Esophagus muscularis mucosa (tissue), 4 donors: ENCODE measurements around the gene CCNY. TPM values are rescaled to one million over a fixed set of nuclear protein-coding genes. Genes with fewer than 3 reads are reported as not detected.

Experiments used
- DNase-seq: peaks from one replicate; pipeline ENCODE4 v3.0.0-alpha.2; 2017; ENCODE audit errors: extremely low spot score
- H3K27ac ChIP-seq, 4 donors: fragments of 200-600 bp; sonication (generic); replicated peaks in 1 of 4; 1 replicate in 3 of 4; 2 replicates in 1 of 4; pipeline ENCODE4 v1.5.1; 2016 to 2019; ENCODE audit warnings: mild to moderate bottlenecking in 1 of 4
- H3K27me3 ChIP-seq, 4 donors: fragments of 200-600 bp; sonication (generic); one replicate each; pipeline versions ENCODE4 v1.5.1 to v1.6.0; 2016 to 2019
- H3K36me3 ChIP-seq, 4 donors: fragments of 200-600 bp; sonication (generic); one replicate each; pipeline ENCODE4 v1.5.1; 2016 to 2019
- H3K4me1 ChIP-seq, 4 donors: fragments of 200-600 bp; sonication (generic); one replicate each; pipeline ENCODE4 v1.5.1; 2016 to 2019
- H3K4me3 ChIP-seq, 4 donors: fragments of 200-600 bp; sonication (generic); 1 replicate in 2 of 4; 2 replicates in 2 of 4; pipeline ENCODE4 v1.5.1; 2016 to 2019; ENCODE audit warnings: mild to moderate bottlenecking in 4 of 4, moderate library complexity in 1 of 4
- H3K9me3 ChIP-seq, 4 donors: fragments of 200-600 bp; sonication (generic); 1 replicate in 3 of 4; 2 replicates in 1 of 4; pipeline ENCODE4 v1.5.1; 2016 to 2019
- CTCF ChIP-seq, 3 experiments: fragments of 200-600 bp in 2 of 3; fragments of 450-650 bp in 1 of 3; sonication (generic) in 2 of 3; IDR thresholded peaks; one replicate each; pipeline ENCODE4 v1.5.1; 2017 to 2019; ENCODE audit warnings: antibody characterized with exemption in 3 of 3, mild to moderate bottlenecking in 2 of 3, moderate library complexity in 1 of 3
- EP300 ChIP-seq: sonication (generic); formaldehyde crosslinking; IDR thresholded peaks from one replicate; pipeline ENCODE4 v1.6.1; 2017; ENCODE audit warnings: antibody characterized with exemption
- POLR2A ChIP-seq: fragments of 450-650 bp; IDR thresholded peaks from one replicate; pipeline ENCODE4 v1.6.1; 2017; ENCODE audit warnings: antibody characterized with exemption, moderate library complexity, mild to moderate bottlenecking, low read depth
- POLR2AphosphoS5 ChIP-seq, 2 donors: sonication (generic); formaldehyde crosslinking; IDR thresholded peaks; one replicate each; pipeline ENCODE4 v1.6.1; 2017; ENCODE audit warnings: antibody characterized with exemption in 2 of 2
- WGBS: methylation state at CpG from one replicate; pipeline ENCODE4 v1.1.5; 2018; 5-methylcytosine and 5-hydroxymethylcytosine counted together
- intact Hi-C: fragments of 100-400 bp; cut with DNase I; formaldehyde crosslinking; loops from one replicate; pipeline ENCODE4 v1.15.1; 2023
- total RNA-seq, 4 donors: library from RNA; depleted of rRNA; stranded (reverse); fragments of >200 nt; gene quantifications; one replicate each; pipeline versions ENCODE4 v1.1.0 to v1.2.1, GENCODE V29; 2016

The CCNY gene
- total RNA-seq, 4 donors from 2014 or later = 36.6 to 53.5 (median 47.0) TPM

GRCh38 chr10:35394411-35394851 lies 58.1 kb downstream of the CCNY start:
- no peak overlapping the region for H3K27ac ChIP-seq
- no peak for DNase-seq
- peaks cover 69 to 82% (median 71%) of the 10 kb centered on the region in 4 donors for H3K4me1 ChIP-seq
- WGBS = 81% methylated on average over 6 of the region's 6 CpGs
- peaks cover 0 to 11% (median 6%) of the 10 kb centered on the region in 4 donors for H3K9me3 ChIP-seq
- H3K36me3 ChIP-seq = no peaks in the 10 kb centered on the region
- TF ChIP-seq CTCF (IDR thresholded peaks at IDR 0.05) = no peak
- no peak for TF ChIP-seq EP300
- no peak for TF ChIP-seq POLR2A
- TF ChIP-seq POLR2AphosphoS5 (IDR thresholded peaks at IDR 0.05) = no peak
- no peak overlapping the region for H3K4me3 ChIP-seq
- intact Hi-C loops = no loop called here
- H3K27me3 ChIP-seq = no peaks in the 10 kb centered on the region

GRCh38 chr10:35394934-35395333 lies 58.6 kb downstream of the CCNY start:
- Histone ChIP-seq H3K36me3 (no peaks in the 10 kb centered on the region), H3K4me3 (no peak overlapping the region), H3K27me3 (no peaks in the 10 kb centered on the region), H3K4me1 (peaks cover 70 to 81% (median 71%) of the 10 kb centered on the region in 4 donors), H3K9me3 (peaks cover 0 to 11% (median 6%) of the 10 kb centered on the region in 4 donors), H3K27ac (no peak overlapping the region)
- 93% methylated on average over 3 of the region's 3 CpGs for WGBS
- DNase-seq = no peak
- intact Hi-C loops = no loop called here
- TF ChIP-seq CTCF (IDR thresholded peaks at IDR 0.05) = no peak
- no peak for TF ChIP-seq EP300
- no peak for TF ChIP-seq POLR2AphosphoS5 (IDR thresholded peaks at IDR 0.05)
- no peak for TF ChIP-seq POLR2A

- WGBS = 94% methylated on average over 7 of the region's 12 CpGs
- intact Hi-C loops = no loop called here
- Histone ChIP-seq H3K4me1 (peaks cover 78 to 89% (median 81%) of the 10 kb centered on the region in 4 donors), H3K36me3 (no peaks in the 10 kb centered on the region), H3K27ac (no peak overlapping the region), H3K27me3 (no peaks in the 10 kb centered on the region), H3K4me3 (no peak overlapping the region), H3K9me3 (no peaks in the 10 kb centered on the region)
- no peak for DNase-seq
- TF ChIP-seq POLR2AphosphoS5 (IDR thresholded peaks at IDR 0.05) = no peak
- no peak for TF ChIP-seq POLR2A
- TF ChIP-seq EP300 = no peak
- no peak for TF ChIP-seq CTCF (IDR thresholded peaks at IDR 0.05)
These were observed 60.5 kb downstream of the CCNY start for GRCh38 chr10:35396560-35397434.

- Histone ChIP-seq H3K4me3 (no peak overlapping the region), H3K36me3 (no peaks in the 10 kb centered on the region), H3K4me1 (peaks cover 75 to 83% (median 79%) of the 10 kb centered on the region in 4 donors), H3K27ac (no peak overlapping the region), H3K9me3 (no peaks in the 10 kb centered on the region), H3K27me3 (no peaks in the 10 kb centered on the region)
- DNase-seq = no peak
- intact Hi-C loops = no loop called here
- no peak for TF ChIP-seq POLR2A
- no peak for TF ChIP-seq POLR2AphosphoS5 (IDR thresholded peaks at IDR 0.05)
- TF ChIP-seq EP300 = no peak
- no peak for TF ChIP-seq CTCF (IDR thresholded peaks at IDR 0.05)
- 70% methylated on average over 2 of the region's 4 CpGs for WGBS
These were observed 61.6 kb downstream of the CCNY start for GRCh38 chr10:35397953-35398352.
